Raji (cell line): ENCODE results near the gene CCDC57.

Experiments
- POLR2A ChIP-seq: IDR thresholded peaks from 2 replicates; pipeline ENCODE4 v1.6.1; 2011; ENCODE audit warnings: low read depth, low read length, control low read depth; ENCODE audit not compliant: insufficient read depth

The CCDC57 gene

DNA sequence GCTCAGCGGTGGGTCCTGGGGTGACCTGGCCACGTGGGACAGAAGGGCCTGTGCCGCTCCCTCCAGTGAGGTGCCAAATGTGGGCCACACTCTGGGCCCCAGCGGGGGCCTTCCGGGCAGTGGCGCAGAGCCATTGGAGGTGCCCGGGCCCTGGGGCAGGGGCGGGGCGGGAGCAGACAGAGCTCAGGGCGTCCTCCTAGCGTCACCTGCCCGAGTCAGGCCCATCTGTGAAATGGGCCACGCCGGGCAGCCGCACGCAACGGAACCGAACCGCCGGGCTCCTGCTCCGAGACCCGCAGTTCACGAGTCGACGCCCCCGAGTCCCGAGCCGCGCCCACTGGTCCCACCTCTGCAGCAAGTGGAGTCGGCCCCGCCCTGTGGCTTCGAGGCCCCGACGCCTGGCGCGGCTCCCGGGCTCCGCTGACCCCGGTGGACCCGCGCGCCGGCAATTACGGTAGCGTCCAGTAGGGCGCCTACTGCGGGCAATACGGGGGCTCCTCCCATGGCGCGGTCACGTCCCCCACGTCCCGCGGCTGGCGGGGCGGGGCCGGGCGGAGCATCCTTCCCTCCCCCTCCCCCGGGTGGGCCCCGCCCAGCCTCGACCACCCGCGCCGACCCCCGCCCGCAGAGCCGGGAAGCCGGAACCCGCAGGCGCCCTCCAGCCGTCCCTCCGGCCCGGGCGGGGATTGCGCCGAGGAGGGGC is 18.1 kb upstream of the CCDC57 start:
- no peak for TF ChIP-seq POLR2A

DNA sequence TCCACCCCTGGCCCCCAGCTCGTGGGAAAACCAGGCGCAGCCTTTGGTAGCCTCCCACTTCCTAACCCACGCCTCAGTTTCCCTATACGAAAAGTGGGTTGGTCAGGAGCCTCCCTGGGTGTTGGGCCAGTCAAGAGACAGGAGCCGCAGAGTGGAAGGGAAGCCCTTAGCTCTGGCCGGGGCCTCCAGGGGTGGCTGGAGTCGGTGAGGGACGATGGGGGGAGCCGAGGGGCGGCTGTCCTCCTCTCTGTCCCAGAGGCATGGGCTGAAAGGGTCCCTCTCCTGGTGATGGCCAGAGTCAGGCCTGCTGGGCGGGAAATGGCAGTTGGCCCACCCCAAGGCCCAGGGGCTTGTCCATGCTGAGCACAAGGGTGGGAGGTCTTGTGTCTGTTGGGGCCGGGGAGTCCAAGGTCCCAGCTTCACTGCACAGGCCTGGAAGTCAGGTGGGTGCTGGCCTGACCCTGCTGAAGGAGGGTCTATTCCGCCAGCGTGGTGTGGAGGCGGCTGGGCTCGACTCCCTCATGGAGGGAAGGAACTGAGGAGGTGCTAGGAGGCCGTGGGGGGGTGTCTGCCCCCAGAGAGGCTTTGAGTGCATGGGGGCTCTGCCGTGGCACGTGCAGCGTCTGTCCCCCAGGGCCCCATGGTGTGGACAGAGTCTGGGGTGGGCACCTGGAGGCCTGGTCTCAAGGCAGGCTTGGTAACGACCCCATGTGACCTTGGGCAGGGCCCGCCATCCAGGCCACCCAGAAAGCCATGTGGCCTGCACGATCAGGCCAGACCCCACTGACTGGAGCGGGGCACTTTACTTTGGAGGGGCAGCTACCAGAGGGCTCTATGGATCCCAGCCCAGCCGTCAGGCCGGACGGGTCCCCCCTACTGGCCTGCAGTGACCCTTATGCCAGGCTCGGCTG is 17.3 kb upstream of the CCDC57 start:
- no peak for TF ChIP-seq POLR2A

DNA sequence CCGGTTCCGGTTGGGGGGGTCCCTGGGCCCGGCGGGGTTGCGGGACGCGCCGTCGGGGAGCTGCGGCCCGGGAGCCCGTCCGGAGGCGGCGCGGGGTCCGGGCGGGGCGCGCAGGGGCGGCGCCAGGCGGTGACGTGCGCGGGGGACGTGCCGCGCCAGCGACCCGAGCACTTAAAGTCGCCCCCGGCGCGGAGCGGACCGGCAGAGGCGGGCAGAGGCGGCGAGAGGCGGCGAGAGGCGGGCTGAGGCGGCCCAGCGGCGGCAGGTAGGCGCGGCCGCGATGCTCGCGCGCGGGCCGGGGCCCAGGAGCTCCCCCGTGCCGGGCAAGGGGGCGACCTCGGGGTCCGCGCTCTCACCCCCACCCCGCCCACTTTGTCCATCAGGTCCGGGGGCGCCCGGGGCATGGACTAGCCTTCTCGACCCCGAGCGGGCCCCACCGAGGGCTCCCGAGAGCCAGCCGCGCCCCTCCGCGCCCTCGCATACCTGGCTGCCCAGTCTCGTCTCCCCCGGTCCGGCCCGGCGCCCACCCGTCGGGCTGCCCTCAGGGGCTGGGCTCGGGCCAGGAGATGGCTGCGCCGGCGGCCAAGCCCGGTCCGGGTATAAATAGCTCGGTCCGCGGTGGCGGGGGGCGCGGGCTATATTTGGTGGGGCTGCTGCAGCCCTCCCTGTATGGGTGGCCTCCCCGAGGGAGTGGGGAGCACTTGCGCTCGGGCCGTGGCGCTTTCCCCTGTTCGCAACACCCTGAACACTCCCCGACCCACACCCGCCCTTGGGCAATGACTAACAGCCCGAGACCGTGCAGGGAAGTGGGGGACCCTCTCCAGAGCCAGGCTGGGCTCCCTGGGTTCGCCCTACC is 16.4 kb upstream of the CCDC57 start, which contains the start of gene SLC16A3:
Gene SLC16A3, plus strand, starts transcription at position 201 of the 856 bp plus-strand sequence. CDS start 6,967 bp downstream, outside the sequence.
- TF ChIP-seq POLR2A, result no peak

DNA sequence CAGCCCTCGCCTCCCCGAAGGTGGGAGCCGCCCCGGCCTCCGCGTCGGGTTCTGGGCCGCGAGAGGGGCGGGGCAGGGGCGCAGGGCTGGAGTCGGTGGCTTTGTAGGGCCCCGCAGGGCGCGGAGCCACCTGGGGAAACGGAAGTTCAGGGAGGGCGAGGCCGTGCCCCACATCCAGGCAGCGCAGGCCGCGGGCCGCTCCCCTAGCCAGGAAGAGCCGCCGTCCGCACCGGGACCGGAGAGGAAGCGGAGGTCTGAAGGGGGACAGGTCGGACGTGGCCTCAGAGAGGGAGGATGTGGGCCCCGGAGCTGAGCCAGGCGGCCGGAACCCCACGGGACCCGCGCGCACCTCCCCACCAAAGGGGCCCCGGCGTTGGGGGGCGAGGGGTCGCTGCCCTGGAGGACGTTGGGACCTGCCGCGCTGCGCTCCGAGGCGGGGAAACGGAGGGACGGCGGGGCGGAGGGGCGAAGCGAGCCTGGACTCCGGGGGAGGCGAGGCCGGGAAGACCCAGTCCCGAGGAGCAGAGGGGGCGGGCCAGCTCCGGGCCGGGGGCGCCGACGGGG is 15.7 kb upstream of the CCDC57 start:
- no peak for TF ChIP-seq POLR2A

DNA sequence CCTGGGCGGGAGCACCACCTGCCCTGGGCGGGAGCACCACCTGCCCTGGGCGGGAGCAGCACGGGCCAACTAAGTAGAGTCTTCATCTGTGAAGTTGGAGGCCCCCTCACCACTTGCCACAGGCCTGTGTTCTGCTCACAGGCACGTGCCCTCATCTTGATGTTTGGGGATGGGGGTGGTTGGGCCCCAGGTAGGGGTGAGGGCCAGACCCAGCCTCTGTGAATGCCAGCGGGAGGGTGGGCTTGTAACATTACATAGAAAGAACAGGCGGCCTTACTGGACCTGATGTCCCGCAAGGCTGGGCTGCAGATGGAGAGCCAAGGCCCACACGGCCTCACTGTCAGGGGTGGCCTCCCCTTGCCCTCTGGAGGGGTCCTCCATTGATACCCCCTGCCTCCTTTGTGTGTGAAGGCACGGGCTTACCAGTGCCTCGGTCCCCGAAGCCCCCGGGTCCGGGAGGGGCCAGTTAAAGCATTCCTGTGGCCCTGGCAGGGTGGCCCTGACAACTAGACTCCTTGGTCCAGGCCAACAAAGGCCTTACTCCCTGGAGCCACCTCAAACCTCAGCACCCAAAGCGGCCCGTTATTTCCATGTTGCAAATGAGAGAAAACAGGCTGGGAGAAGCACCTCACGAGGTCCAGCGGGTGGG is 15.1 kb upstream of the CCDC57 start:
- no peak for TF ChIP-seq POLR2A

DNA sequence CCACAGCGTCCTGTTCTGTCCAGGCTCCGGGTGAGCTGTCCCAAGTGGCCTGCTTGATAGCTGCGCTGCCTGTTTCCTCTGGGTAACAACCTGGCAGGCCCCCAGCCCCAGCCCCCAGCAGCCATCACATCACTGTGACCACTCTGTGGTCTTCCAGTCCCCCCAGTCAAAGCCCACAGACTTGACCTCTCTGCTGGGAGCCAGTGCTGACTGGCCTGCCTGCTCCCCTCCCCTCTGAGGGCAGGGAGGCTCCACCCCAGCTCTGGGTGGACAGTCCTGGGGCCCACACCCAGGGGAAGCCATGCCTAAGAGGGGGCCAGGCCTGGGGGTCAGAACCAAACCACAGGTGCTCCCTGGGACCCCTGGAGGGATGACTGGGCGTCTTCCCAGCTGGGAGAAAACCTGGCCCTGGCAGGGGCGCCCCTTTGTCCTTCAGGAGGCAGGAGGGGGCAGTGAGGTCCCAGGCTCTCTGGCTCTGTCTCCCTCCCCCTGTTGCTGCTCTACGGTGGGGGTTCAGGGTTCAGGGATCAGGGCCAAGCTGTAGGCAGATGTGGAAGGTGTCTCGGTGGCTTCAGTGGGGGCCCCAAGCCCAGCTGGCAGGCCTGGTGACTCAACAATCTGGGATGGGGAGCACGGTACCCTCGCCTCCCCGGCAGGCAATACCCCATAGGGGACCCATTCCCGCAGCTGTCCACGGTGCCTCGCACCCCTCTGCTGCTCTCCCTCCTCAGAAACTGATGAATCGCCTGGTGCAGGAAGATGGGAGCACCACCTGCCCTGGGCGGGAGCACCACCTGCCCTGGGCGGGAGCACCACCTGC is 14.4 kb upstream of the CCDC57 start:
- TF ChIP-seq POLR2A, result no peak

DNA sequence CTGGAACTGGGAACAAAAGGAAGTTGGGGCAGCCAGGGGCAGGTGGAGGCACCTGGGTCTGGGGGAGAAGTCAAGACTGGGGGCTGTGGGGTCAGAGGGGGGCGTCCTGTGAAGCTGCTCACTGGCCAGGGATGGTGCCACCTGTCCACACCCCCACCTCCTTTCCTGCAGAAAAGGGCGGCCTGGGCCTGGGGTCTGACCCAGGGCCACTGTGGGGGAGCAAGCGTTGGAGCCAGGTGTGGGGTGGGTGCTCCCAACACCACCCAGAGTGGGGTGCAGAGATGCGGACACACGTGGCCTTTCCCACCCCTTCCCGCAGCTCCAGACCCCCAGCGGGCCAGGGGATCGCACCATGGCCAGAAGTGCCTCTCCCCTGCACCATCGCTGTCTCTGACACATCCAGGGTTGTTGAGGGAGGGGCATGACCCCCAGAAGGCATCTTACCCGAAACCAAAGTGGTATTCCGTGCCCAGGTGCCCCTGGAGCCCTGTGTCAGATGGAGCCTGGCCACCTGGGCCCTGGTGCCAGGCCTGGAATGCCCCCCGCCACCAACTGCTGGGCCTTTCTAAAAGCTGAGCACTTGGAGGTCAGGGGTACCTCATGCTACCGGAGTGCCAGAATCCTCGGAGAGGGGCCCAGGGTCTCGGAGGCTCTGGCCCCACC is 13.6 kb upstream of the CCDC57 start:
- no peak for TF ChIP-seq POLR2A

DNA sequence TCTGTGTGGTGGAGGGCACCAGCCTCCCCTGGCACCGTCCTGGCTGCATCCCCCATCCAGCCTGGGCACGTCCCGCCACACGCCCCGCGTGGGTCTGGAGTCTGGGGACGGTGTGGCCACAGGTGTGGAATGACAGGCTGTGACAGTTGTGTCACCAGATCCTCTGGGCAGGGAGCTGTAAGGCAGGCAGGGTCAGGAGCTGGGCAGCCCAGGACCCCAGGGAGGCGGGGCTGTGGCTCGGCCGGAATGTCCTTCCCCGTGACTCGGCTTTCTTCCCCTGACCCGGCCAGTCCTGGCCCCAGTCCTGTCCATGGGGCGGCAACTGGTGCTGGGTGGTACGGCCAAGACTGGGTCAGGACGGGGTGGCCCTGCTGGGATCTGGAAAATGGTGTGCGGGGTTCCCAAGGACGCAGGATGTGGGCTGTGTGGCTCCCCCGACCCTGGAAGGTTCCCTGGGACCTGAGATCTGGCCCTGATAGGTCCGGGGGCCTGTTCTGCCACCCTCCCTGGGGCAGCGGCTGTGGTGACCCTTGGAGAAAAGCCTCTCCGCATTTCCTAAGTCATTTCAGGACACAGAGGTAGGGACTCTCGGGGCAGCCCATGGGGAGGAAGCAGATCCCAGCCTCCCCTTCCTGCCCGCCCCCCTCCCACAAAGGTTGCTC is 12.9 kb upstream of the CCDC57 start:
- TF ChIP-seq POLR2A, result no peak

DNA sequence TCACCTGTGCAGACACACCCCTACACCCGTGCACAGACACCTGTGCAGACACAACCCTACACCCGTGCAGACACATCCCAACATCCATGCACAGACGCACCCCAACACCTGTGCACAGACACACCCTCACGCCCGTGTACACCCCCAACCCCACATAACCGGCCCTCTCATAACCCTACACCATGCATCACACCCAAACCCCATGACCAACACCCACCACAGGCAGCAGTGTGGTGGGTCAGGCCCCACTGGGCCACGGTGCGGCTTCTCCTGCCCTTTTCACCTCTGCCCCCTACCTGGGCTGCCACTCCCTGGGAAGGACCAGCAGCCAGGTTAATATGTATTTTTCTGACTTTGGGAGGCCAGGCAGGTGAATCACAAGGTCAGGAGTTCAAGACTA is 12.0 kb upstream of the CCDC57 start:
- no peak for TF ChIP-seq POLR2A

DNA sequence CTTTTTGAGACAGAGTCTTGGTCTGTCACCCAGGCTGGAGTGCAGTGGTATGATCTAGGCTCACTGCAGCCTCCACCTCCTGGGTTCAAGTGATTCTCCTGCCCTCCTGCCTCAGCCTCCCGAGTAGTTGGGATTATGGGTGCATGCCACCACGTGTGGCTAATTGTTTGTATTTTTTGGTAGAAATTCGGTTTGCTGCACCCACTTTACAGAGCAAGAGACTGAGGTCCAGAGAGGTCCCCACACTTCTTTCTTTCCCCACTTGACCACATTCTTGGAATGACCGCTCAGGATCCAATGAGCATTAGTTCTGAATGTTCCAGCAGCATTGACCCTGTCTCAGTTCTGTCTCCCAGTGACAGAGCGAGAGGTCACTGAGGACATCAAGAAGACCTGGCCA is 10.9 kb upstream of the CCDC57 start:
- no peak for TF ChIP-seq POLR2A

DNA sequence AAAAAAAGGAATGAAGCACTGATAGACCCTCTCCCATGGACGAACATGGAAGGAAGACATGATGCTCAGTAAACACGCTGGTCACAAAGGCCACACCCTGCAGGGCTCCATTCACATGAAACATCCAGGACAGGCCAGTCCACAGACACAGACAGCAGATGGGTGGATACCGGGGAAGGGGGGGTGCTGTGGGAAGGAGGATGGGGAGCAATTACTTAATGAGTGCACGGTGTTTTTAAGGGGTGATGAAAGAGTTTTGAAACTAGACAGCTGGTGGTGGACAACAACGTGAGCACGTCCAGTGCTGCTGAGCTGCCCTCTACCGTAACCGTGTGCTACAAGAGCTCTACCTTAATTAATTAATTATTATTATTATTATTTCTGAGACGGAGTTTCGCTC is 10.2 kb upstream of the CCDC57 start:
- no peak for TF ChIP-seq POLR2A

DNA sequence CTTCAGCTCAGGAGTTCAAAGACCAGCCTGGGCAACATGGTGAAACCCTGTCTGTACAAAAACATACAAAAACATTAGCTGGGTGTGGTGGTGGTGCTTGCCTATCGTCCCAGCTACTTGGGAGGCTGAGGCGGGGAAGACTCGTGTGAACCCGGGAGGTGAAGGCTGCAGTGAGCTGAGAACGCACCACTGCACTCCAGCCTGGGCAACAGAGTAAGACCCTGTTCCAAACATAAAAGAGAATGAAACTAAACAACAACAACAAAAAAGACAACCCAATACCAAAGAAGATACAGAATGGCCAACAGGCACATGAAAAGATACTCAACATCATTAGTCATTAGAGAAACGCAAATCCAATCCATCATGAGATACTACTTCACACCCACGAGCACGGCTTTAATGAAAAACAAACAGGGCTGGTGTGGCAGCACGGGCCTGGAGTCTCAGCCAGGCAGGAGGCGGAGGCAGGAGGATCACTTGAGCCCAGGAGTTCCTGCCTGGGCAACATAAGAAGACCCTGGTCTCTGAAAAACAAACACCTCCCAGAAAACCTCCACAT is 8.8 kb upstream of the CCDC57 start:
- no peak for TF ChIP-seq POLR2A
